Endothelial cell of umbilical vein (primary cell): ENCODE results near the gene CDKN2AIP. TPM values are rescaled to one million over a fixed set of nuclear protein-coding genes. Genes with fewer than 3 reads are reported as not detected.

Source experiments
- BruUV-seq: library from RNA; stranded (reverse); fragments of 400-500 nt; replicated peaks from 2 replicates; lab custom pipeline; 2021; lab: Mats Ljungman, UMichigan
- CTCF ChIA-PET: fragments of 300-600, 350-600 bp; sonication (Branson Sonifier 250); formaldehyde crosslinking; loops from one replicate; lab custom pipeline; 2021; ENCODE audit warnings: antibody characterized with exemption, inconsistent platforms; lab: Charles Lee
- POLR2A ChIA-PET: fragments of 300-600, 350-600 bp; sonication (Branson Sonifier 250); formaldehyde crosslinking; loops from one replicate; lab custom pipeline; 2021; ENCODE audit warnings: antibody characterized with exemption, inconsistent platforms; lab: Charles Lee
- DNase-seq: peaks from one replicate; pipeline ENCODE4 v3.0.0-alpha.2; 2011; ENCODE audit warnings: low read depth, low spot score
- FAIRE-seq: peaks from 2 replicates; lab custom pipeline; 2011; peaks lifted over from hg19 to GRCh38; lab: Jason Lieb, UNC
- H2AFZ ChIP-seq: 2 replicates; pipeline ENCODE4 v1.6.0; 2012; ENCODE audit warnings: low read depth, low read length, control low read depth, inconsistent platforms
- H3K27ac ChIP-seq: 2 replicates; pipeline ENCODE4 v1.5.1; 2011; ENCODE audit warnings: low read depth, mild to moderate bottlenecking, control low read depth, low read length, moderate library complexity; ENCODE audit not compliant: insufficient read depth
- H3K27me3 ChIP-seq, 2 experiments: 2 replicates each; pipeline versions ENCODE4 v1.6.0 to v1.6.1; 2011; ENCODE audit warnings: low read length in 2 of 2, mixed read lengths in 1 of 2; ENCODE audit not compliant: control insufficient read depth in 2 of 2, insufficient read depth in 2 of 2
- H3K36me3 ChIP-seq, 2 experiments: 2 replicates in 1 of 2; 3 replicates in 1 of 2; pipeline ENCODE4 v1.5.1; 2011; ENCODE audit warnings: low read length in 2 of 2, mild to moderate bottlenecking in 1 of 2, moderate library complexity in 1 of 2; ENCODE audit not compliant: control insufficient read depth in 2 of 2, insufficient read depth in 2 of 2; ENCODE audit errors: extremely low read depth in 1 of 2
- H3K4me1 ChIP-seq: 3 replicates; pipeline ENCODE4 v1.5.1; 2011; ENCODE audit warnings: mild to moderate bottlenecking, low read length; ENCODE audit not compliant: control insufficient read depth, insufficient read depth; ENCODE audit errors: extremely low read depth
- H3K4me2 ChIP-seq: 2 replicates; pipeline ENCODE4 v1.6.1; 2011; ENCODE audit warnings: low read length, control low read depth, mixed read lengths; ENCODE audit not compliant: insufficient read depth
- H3K4me3 ChIP-seq, 3 experiments: fragments of 200-600 bp in 1 of 3; sonication (generic), shearing (Covaris generic) in 1 of 3; replicated peaks in 1 of 3; 2 replicates each; pipeline ENCODE4 v1.5.1; 2011 to 2016; ENCODE audit warnings: control low read depth in 3 of 3, low read length in 3 of 3, mild to moderate bottlenecking in 2 of 3, inconsistent platforms in 1 of 3, low read depth in 1 of 3, moderate library complexity in 1 of 3; ENCODE audit not compliant: insufficient read depth in 1 of 3
- H3K79me2 ChIP-seq: 2 replicates; pipeline ENCODE4 v1.6.0; 2012; ENCODE audit warnings: low read length, inconsistent platforms; ENCODE audit not compliant: control insufficient read depth, insufficient read depth
- H3K9ac ChIP-seq: replicated peaks from 2 replicates; pipeline ENCODE3; 2011; ENCODE audit warnings: low read length, control low read depth; ENCODE audit not compliant: insufficient read depth; ENCODE audit errors: extremely low read depth
- H3K9me1 ChIP-seq: replicated peaks from 3 replicates; pipeline ENCODE4 v1.6.0; 2011; ENCODE audit warnings: mild to moderate bottlenecking, low read length; ENCODE audit not compliant: control insufficient read depth, insufficient read depth; ENCODE audit errors: extremely low read depth
- H3K9me3 ChIP-seq: replicated peaks from 2 replicates; pipeline ENCODE4 v1.5.1; 2012; ENCODE audit warnings: low read length, inconsistent platforms; ENCODE audit not compliant: control insufficient read depth, insufficient read depth
- H4K20me1 ChIP-seq: replicated peaks from 2 replicates; pipeline ENCODE3; 2011; ENCODE audit warnings: mild to moderate bottlenecking, low read length; ENCODE audit not compliant: control insufficient read depth, insufficient read depth; ENCODE audit errors: extremely low read depth
- CTCF ChIP-seq, 2 donors: IDR thresholded peaks; 1 replicate in 1 of 2; 2 replicates in 1 of 2; pipeline ENCODE4 v1.5.1; 2011; ENCODE audit warnings: low read length in 2 of 2, mild to moderate bottlenecking in 2 of 2, moderate library complexity in 2 of 2, control low read depth in 1 of 2, inconsistent platforms in 1 of 2, low read depth in 1 of 2; ENCODE audit not compliant: insufficient read depth in 1 of 2; ENCODE audit errors: extremely low read depth in 1 of 2
- EZH2 ChIP-seq: IDR thresholded peaks from 2 replicates; pipeline ENCODE4 v1.6.1; 2012; ENCODE audit warnings: borderline replicate concordance, low read depth, mild to moderate bottlenecking, moderate library complexity, low read length, inconsistent platforms; ENCODE audit not compliant: severe bottlenecking
- FOS ChIP-seq: IDR thresholded peaks from 2 replicates; pipeline ENCODE4 v1.6.1; 2011; ENCODE audit warnings: mild to moderate bottlenecking, low read length, moderate library complexity, borderline replicate concordance; ENCODE audit not compliant: insufficient read depth
- GATA2 ChIP-seq: IDR thresholded peaks from 2 replicates; pipeline ENCODE4 v1.7.0; 2011; ENCODE audit warnings: low read depth, mild to moderate bottlenecking, moderate library complexity, mixed read lengths, low read length; ENCODE audit not compliant: insufficient read length, insufficient read depth
- JUN ChIP-seq: IDR thresholded peaks from 2 replicates; pipeline ENCODE4 v1.6.1; 2011; ENCODE audit warnings: borderline replicate concordance, low read depth; ENCODE audit not compliant: insufficient read length, insufficient read depth
- MAX ChIP-seq: IDR thresholded peaks from 2 replicates; pipeline ENCODE4 v1.6.1; 2011; ENCODE audit not compliant: insufficient read depth, insufficient read length
- MYC ChIP-seq: IDR thresholded peaks from one replicate; pipeline ENCODE4 v1.6.1; 2011; ENCODE audit warnings: mild to moderate bottlenecking, low read depth, low read length
- POLR2A ChIP-seq: IDR thresholded peaks from 2 replicates; pipeline ENCODE4 v1.6.1; 2012; ENCODE audit warnings: low read depth, mild to moderate bottlenecking, control low read depth, low read length
- dilution Hi-C: fragments of 300-500 bp; cut with MboI; formaldehyde crosslinking; loops from one replicate; pipeline ENCODE4 v1.15.0; 2019; ENCODE audit warnings: low sequenced_read_pairs; ENCODE audit not compliant: extremely low pct_ligation_motif_present
- intact Hi-C: fragments of 100-400 bp; cut with micrococcal nuclease; formaldehyde crosslinking; loops from one replicate; pipeline ENCODE4 v1.10.0; 2022
- polyA plus RNA-seq, 4 experiments: library from polyadenylated mRNA; depleted of rRNA in 3 of 4; stranded (reverse) in 3 of 4; unstranded in 1 of 4; fragments of >200 nt; gene quantifications; 2 replicates each; pipeline versions ENCODE4 v1.2.1 to v1.2.3, GENCODE V29; 2011 to 2012; ENCODE audit warnings: missing spikeins in 1 of 4
- total RNA-seq: library from RNA; stranded (reverse); gene quantifications from 2 replicates; pipeline ENCODE4 v1.2.3, GENCODE V29; 2021

CDKN2AIP gene
- total and polyA plus RNA-seq, 2 donors (not counting 3 experiments of a cell fraction or from before 2014, with no cell fraction given): 5.1 to 12.8 TPM

GRCh38 chr4:183455431-183456195 is 11.2 kb downstream of the CDKN2AIP start:
- ChIA-PET CTCF (no interaction called here), POLR2A (no interaction called here)
- Histone ChIP-seq H3K9me1 (no peaks in the 10 kb centered on the region), H3K27ac (no peak overlapping the region), H3K4me3 (no peak overlapping the region), H3K4me1 (no peaks in the 10 kb centered on the region), H3K9me3 (no peaks in the 10 kb centered on the region), H2AFZ (no peak overlapping the region), H4K20me1 (no peaks in the 10 kb centered on the region), H3K36me3 (no peaks in the 10 kb centered on the region), H3K27me3 (no peaks in the 10 kb centered on the region), H3K79me2 (no peaks in the 10 kb centered on the region), H3K9ac (no peak overlapping the region), H3K4me2 (no peak overlapping the region)
- dilution Hi-C loops: no loop called here
- intact Hi-C loops: no loop called here
- FAIRE-seq (no peak), DNase-seq (no peak)
- TF ChIP-seq MAX: no peak
- TF ChIP-seq EZH2: no peak
- TF ChIP-seq MYC: no peak
- no peak for TF ChIP-seq CTCF (IDR thresholded peaks at IDR 0.05; ENCODE audit: extremely low read depth in 1 of 2, insufficient read depth in 1 of 2, low read depth in 1 of 2, low read length in 2 of 2)
- TF ChIP-seq POLR2A: no peak
- no peak for TF ChIP-seq GATA2
- no peak for TF ChIP-seq JUN
- TF ChIP-seq FOS: no peak
- BruUV-seq: no TSS peak
